Stimulated activated CD4-positive, alpha-beta T cell treated with anti-CD3 and anti-CD28 coated beads, TNF-alpha, amount 100 ng/mL, for 48 hours (primary cell): ENCODE data around the gene SLBP.

Experiments used
- DNase-seq, 3 donors: peaks; one replicate each; pipeline ENCODE4 v3.0.0-alpha.2; 2020; ENCODE audit warnings: low read depth in 3 of 3

Gene SLBP

GRCh38 chr4:1655081-1655480 is 57.0 kb downstream of the SLBP start:
- DNase-seq, result no peak

GRCh38 chr4:1654216-1654955 is 57.7 kb downstream of the SLBP start:
- no peak for DNase-seq

- DNase-seq, result no peak
Measured at GRCh38 chr4:1653776-1654175, 58.3 kb downstream of the SLBP start.

- DNase-seq, result no peak
Measured at GRCh38 chr4:1652088-1652487, 60.0 kb downstream of the SLBP start.

- DNase-seq, result no peak
Measured at GRCh38 chr4:1651609-1652008, 60.5 kb downstream of the SLBP start.

- DNase-seq, result no peak
Measured at GRCh38 chr4:1648962-1649361, 63.2 kb downstream of the SLBP start.

GRCh38 chr4:1647432-1647831 is 64.7 kb downstream of the SLBP start:
- DNase-seq, result no peak

GRCh38 chr4:1646690-1647089 is 65.4 kb downstream of the SLBP start:
- DNase-seq, result no peak

- DNase-seq, result no peak
Measured at GRCh38 chr4:1644891-1645657, 67.0 kb downstream of the SLBP start.

- DNase-seq, result no peak
Measured at GRCh38 chr4:1643971-1644735, 68.0 kb downstream of the SLBP start.
